Omental fat pad (tissue), 4 donors: ENCODE data around the gene CEBPA. TPM values are rescaled to one million over a fixed set of nuclear protein-coding genes. Genes with fewer than 3 reads are reported as not detected.

Experiments used
- ATAC-seq: fragments of 150-250 bp; one replicate; pipeline ENCODE4 v1.9.1; 2016; ENCODE audit warnings: mild to moderate bottlenecking, moderate library complexity; ENCODE audit not compliant: low FRiP score
- DNase-seq: peaks from one replicate; pipeline ENCODE4 v3.0.0-alpha.2; 2019; ENCODE audit warnings: low spot score
- total RNA-seq, 4 donors: library from RNA; depleted of rRNA; stranded (reverse); fragments of >200 nt; gene quantifications; one replicate each; pipeline ENCODE4 v1.1.0, GENCODE V29; 2016
- TF ChIP-seq, protein P1 (sequence below), 3 donors: fragments of 450-650 bp; IDR thresholded peaks; one replicate each; pipeline ENCODE4 v1.5.1; 2016 to 2017; ENCODE audit warnings: antibody characterized with exemption in 3 of 3, mild to moderate bottlenecking in 3 of 3, moderate library complexity in 2 of 3

CEBPA gene
- total RNA-seq, 4 donors from 2014 or later = 100 to 567 (median 166) TPM

DNA sequence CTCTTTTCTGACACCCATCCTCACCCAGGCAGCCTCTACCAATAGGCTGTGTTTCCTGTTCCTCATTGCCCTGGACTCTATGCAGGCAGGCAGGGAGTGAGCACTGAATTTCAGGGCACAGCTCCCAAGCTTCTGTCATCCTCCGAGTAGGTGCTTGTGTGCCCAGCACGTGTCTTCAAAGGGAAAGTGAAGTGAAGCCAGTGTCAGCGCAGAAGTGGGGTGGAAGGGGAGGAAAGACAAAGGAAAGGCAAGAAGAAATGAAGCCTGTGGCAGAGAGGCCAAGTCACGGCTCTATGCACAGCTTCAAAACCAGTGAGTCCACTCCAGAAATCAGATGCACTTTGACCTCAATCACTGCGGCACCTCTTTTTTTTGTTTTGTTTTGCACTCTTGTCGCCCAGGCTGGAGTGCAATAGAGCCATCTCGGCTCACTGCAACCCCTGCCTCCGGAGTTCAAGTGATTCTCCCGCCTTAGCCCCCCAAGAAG, 16.9 kb downstream of the CEBPA start:
- TF ChIP-seq, protein P1, sequence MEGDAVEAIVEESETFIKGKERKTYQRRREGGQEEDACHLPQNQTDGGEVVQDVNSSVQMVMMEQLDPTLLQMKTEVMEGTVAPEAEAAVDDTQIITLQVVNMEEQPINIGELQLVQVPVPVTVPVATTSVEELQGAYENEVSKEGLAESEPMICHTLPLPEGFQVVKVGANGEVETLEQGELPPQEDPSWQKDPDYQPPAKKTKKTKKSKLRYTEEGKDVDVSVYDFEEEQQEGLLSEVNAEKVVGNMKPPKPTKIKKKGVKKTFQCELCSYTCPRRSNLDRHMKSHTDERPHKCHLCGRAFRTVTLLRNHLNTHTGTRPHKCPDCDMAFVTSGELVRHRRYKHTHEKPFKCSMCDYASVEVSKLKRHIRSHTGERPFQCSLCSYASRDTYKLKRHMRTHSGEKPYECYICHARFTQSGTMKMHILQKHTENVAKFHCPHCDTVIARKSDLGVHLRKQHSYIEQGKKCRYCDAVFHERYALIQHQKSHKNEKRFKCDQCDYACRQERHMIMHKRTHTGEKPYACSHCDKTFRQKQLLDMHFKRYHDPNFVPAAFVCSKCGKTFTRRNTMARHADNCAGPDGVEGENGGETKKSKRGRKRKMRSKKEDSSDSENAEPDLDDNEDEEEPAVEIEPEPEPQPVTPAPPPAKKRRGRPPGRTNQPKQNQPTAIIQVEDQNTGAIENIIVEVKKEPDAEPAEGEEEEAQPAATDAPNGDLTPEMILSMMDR (IDR thresholded peaks at IDR 0.05) = no peak
- no peak for ATAC-seq
- no peak for DNase-seq

DNA sequence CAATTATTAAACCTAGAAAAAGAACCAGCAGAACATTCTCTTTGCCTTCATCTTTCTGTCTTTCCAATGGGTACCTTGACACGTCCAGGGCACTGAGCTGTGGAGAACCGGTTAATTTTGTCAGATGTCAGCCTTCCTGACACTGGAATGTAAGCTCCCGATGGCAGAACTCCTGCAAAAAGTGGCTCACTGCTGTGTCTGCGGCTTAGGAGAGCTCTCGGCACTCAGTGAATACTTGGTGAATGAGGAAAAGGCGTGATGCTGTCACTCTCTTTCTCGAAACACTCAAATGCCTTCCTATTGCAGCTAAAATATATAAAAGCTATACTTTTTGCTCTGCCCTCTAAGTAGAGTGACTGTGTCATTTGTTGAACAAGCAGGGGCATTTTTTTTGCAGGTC, 17.6 kb downstream of the CEBPA start:
- TF ChIP-seq, protein P1 (IDR thresholded peaks at IDR 0.05) = no peak
- DNase-seq = no peak
- no peak for ATAC-seq

DNA sequence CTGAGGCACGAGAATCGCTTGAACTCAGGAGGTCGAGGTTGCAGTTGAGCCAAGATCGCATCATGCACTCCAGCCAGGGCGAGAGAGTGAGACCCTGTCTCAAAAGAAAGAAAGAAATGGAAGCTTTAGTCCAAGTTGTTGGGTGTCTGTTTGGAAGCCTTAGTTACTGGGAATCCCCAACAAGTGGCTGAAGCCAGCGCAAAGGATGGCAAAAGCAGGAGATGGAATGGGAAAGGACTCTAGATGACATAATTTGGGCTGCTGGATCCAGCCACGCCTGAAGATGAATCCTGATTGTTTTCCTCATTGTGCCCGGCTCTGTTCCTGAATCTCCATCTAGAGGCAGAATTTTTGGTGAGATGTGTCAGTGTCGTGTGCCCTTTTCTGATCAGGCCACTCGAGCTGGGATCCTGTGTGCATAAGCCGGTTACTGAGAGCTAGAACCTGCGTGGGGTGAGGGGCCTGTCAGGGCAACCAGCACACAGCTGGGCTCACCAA, 18.1 kb downstream of the CEBPA start:
- TF ChIP-seq, protein P1 (IDR thresholded peaks at IDR 0.05) = no peak
- DNase-seq = no peak
- ATAC-seq = no peak

DNA sequence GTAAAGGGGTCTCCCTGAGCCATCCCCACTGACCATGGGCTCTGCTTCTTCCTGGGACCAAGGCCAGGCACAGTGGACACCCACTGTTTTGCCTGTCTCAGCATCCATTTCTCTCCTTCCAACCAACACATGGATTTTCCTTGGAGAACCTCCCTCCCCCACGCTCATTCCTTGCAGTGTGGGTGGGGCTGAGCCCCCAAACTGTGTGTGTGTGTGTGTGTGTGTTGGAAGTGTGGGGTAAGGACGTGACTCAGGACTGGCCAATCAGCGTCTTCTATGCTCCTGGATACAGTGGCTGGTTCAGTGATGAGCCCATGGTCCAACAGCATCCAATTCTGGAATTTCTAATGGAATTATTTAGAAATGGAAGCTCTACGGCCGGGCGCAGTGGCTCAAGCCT, 18.7 kb downstream of the CEBPA start:
- ATAC-seq = no peak
- no peak for DNase-seq

DNA sequence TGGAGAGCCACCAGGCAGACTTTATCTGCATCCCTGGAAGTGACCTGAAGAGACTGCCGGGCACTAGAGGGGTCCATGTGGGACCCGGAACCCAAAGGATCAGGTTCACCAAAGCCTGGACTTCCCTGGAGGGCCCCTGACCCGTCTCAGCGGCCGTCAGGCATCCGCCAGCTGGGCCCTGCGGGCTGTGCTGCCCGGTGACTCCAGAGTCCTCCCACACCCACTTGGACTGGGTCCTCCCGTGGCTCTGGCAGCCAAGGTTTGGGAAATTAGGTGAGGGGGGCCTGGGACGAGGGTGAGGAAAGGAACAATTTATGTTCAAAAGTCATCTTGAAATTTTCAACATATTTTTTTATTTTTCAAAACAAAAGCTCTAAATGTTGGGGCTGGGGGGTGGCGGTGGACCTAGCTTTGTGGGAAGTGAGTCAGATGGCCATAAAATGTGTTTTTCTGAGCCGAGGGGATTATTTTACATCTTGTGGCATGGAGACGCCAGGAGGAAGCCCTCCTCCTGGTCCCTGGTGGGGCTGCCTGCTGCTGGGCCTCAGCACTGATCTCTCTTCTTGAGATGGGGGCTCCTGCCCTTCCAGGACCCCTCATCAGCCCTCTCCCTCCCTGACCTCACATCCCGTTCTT, 20.2 kb downstream of the CEBPA start:
- DNase-seq (no peak), ATAC-seq (no peak)
- TF ChIP-seq, protein P1 (IDR thresholded peaks at IDR 0.05) = no peak

More for the DNA sequence above, 18.7 kb downstream of the CEBPA start:
- TF ChIP-seq, protein P1 (IDR thresholded peaks at IDR 0.05) = no peak

DNA sequence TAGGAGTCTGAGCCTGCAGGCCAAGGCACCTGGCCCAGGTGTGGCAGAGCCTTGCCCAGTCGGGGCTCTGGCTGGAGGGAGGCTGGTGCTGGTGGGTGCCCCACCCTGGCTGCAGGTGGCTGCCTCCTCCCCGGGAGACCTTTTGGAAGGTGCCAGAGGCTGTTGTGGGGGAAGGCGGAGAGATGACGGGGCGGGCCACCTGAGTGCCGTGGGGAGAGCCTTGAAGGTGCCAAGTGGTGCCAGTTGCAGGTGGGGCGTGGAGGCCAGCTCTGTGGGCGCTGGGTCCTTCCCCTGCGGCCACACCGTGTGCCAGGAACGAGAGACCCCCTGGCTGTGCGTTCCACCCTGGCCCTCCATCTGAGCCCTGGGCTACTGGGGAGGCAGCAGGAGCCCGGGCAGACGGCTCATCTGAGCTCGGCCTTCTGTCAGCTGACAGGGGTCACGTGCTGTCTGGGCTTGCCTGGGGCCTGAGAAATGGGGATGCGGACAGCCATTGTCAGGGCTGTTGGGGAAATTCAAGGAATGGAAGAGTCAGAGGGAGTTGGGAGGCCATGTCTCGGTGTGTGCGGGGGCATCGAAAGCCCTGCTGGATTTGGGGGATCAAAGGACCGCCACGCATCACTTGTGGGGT, 20.9 kb downstream of the CEBPA start:
- no peak for ATAC-seq
- DNase-seq = no peak
- TF ChIP-seq, protein P1 (IDR thresholded peaks at IDR 0.05) = no peak
